GM21381 (cell line): ENCODE results near the gene TRMT6.

Experiments used
- ATAC-seq: cut with Tn5 transposase; IDR thresholded peaks from one replicate; pipeline ENCODE4 v1.9.1; 2021; ENCODE audit warnings: mild to moderate bottlenecking, moderate library complexity; ENCODE audit not compliant: unreplicated experiment

TRMT6 gene

GRCh38 chr20:5908981-5909380, 41.4 kb downstream of the TRMT6 start:
- no peak for ATAC-seq

GRCh38 chr20:5900908-5901307, 49.4 kb downstream of the TRMT6 start:
- ATAC-seq, result no peak

DNA sequence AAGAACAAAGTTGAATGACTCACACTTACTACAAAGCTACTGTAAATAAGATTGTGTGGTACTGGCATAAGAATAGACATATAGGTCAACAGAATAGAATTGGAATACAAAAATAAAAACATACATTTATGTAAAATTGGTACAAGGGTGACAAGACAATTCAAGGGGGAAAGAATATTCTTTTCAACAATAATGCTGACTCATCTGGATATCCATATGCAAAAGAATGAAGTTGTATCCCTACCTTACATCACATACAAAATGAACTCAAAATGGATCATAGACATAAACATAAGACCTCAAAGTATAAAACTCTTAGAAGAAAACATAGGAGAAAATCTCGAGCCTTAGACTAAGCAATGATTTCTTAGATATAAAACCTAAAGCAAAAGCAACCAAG, 50.9 kb downstream of the TRMT6 start:
- no peak for ATAC-seq

DNA sequence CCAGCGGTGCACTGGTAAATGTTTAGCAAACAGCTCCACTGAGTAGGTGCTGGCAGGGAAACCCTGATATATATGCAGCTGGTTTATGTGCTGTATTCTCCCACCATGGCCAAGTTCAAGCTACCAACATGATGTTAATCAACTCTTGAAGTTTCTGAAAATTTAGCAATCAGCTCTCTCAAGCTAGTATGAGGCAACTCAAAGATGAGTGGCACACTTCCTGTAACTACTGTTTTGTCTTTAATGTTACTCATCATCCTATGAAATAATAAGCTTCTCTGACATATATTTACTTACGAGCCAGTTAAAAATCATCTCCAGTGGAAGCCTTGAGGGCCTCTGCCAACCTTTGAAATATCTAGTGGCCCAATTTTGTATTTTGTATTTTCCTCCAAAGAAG, 54.7 kb downstream of the TRMT6 start:
- ATAC-seq, result no peak

DNA sequence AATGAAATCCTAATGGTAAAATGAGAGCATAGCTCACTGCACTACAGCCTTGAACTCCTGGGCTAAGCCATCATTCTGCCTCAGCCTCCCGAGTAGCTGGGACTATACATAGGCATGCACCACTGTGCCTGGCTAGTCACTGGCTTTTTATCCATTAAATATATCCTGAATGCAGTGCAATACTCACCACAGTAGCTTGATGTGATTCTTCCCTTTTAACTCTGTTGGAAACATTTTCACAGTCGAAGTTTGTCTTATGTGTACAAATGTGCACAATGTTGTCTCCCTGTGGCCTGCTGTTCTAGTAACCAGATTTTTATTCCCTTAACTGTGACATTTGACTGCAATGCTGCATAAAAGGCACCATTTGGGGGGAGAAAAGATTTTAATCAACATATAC, 56.7 kb downstream of the TRMT6 start:
- ATAC-seq, result no peak

DNA sequence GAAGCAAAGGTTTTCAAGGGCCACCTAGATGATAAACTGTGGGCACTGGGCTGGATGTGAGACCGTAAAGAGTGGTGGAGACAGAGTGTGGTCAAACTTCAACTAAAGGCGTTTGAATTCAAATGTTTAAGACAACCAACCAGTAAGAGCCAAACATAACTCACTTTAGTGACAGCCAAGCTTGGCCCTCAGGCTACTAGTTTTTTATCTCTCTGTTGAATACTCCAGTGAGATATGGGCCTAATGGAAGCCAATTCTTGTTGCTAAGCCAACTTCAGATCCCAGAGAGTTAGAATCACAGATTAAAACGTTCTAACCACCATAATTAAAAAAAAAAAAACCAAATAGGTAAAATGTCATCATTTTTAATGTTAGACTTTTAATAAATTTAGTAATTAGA, 57.3 kb downstream of the TRMT6 start:
- no peak for ATAC-seq

- no peak for ATAC-seq
Observed at GRCh38 chr20:5890773-5891441, 59.4 kb downstream of the TRMT6 start.

- no peak for ATAC-seq
Observed at GRCh38 chr20:5888041-5888440, 62.3 kb downstream of the TRMT6 start.

DNA sequence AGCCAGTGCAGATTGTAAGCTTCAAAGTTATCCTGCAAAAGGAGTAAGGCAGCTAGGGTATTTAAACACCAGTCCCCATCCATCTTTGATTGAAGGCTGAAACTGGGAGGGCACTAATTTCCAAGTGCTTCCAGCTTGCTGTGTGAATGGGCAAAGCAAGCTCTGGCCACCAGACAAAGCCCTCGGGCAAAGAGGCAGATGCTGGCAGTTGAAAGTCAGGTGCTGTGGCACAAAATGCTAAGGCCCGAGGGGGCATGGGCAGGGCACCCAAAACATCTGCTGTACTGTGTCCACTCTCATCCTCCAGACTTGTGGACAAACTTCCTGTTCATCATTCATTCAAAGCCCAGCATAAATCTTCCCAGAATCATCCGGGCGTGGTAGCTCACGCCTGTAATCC, 62.9 kb downstream of the TRMT6 start:
- ATAC-seq, result no peak
